GM12874 (cell line): Measurements from ENCODE around the gene POMT1.

ENCODE experiments used
- TF ChIP-seq, protein P1 (sequence below): IDR thresholded peaks from 2 replicates; pipeline ENCODE4 v1.5.1; 2011; ENCODE audit warnings: low read depth, mild to moderate bottlenecking, control low read depth, low read length, moderate library complexity; ENCODE audit not compliant: insufficient read depth

POMT1 gene

DNA sequence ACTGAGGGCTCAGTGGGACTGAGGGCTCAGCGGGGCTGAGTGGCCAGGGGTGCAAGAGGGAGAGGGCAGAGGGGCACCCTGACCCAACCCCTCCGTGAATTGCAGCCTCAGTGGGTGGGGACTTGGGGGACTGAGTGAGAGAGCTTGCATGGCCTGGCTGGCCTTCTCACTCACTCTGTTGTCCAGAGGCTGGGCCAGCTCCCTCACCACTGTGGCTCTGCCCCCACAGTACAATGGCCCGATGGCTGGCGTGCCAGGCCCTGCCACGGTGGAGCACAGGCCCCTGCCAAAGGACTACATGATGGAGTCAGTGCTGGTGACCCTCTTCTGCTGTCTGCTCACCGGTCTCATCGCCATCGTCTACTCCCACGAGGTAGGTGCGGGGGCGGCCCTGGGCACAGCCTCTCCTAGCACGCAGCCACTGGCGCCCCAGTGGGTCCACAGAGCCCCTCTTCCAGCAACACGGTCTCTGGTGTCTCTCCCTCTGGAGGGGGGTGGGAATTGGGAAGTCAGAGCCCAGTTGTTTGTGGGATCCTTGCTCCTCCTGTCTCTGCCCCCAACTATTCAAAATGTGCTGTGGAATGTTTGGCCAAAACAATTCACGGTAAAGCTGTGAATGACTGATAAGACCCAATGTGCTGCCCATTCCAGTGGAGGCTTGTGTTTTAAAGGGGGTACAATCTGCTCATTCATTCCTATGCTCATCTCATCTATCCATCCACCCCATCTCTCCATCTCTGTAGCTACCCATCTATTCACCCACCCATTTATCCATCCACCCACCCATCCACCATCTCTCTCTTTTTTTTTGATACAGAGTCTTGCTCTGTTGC, 53.3 kb downstream of the POMT1 start:
- TF ChIP-seq, protein P1, sequence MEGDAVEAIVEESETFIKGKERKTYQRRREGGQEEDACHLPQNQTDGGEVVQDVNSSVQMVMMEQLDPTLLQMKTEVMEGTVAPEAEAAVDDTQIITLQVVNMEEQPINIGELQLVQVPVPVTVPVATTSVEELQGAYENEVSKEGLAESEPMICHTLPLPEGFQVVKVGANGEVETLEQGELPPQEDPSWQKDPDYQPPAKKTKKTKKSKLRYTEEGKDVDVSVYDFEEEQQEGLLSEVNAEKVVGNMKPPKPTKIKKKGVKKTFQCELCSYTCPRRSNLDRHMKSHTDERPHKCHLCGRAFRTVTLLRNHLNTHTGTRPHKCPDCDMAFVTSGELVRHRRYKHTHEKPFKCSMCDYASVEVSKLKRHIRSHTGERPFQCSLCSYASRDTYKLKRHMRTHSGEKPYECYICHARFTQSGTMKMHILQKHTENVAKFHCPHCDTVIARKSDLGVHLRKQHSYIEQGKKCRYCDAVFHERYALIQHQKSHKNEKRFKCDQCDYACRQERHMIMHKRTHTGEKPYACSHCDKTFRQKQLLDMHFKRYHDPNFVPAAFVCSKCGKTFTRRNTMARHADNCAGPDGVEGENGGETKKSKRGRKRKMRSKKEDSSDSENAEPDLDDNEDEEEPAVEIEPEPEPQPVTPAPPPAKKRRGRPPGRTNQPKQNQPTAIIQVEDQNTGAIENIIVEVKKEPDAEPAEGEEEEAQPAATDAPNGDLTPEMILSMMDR: no peak

DNA sequence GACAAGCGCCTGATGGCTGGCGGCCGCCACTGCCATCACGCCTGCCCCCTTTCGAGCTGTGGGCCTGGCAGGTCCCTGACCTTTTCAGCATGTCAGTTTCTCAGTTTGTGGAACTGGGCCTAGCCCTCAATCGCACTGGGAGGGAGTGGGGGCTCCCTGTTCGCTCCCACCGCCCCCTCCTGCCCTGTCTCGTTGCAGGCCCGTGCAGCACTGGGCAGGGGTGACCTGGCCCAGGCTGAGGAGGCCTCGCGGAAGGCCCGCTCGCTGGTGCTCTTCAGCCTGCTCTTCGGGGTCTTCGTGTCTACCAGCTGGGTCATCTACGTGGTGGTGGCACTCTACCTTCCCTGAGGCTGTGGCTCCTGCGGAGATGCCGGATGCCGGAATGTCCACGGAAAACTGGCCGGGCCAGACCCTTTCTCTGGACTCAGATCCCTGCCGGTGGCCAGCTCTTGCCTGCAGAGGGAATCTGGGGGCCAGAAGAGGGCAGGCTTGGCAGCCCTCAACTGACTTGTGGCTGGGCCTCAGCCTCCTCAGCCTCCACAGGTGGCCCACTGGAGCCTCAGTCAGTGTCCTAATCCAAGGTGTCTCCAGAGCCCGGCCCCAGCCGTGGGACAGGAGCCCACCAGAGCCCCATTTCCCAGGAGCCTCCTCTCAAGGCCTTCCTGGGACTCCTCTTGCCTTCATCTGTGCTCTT, 55.3 kb downstream of the POMT1 start:
- TF ChIP-seq, protein P1: no peak

DNA sequence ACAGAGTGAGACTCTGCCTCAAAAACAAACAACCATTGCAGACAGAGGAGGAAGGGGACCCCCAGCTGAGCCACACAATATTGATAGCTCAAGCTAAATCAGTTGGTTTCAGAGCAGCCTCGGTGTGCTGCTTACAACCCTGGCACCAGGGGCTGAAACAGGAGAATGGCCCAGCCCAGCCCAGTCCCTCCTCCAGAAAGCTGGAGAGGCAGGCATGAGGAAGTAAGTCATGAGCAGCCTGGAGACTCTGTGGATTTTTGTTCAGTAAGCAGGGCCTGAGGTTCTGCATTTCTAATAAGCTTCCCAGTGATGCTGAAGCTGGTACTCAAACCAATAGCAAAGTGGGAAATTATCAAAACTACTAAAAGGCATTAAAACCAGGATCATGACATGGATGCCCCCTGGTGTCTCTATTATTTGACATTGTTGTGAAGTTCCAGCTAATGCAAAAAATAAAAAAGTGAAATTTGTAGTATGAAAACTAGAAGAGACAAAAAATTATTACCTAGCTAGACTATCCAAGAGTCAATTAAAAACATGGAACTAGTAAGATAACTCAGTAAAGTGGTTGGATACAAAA, 56.8 kb downstream of the POMT1 start:
- TF ChIP-seq, protein P1: no peak

DNA sequence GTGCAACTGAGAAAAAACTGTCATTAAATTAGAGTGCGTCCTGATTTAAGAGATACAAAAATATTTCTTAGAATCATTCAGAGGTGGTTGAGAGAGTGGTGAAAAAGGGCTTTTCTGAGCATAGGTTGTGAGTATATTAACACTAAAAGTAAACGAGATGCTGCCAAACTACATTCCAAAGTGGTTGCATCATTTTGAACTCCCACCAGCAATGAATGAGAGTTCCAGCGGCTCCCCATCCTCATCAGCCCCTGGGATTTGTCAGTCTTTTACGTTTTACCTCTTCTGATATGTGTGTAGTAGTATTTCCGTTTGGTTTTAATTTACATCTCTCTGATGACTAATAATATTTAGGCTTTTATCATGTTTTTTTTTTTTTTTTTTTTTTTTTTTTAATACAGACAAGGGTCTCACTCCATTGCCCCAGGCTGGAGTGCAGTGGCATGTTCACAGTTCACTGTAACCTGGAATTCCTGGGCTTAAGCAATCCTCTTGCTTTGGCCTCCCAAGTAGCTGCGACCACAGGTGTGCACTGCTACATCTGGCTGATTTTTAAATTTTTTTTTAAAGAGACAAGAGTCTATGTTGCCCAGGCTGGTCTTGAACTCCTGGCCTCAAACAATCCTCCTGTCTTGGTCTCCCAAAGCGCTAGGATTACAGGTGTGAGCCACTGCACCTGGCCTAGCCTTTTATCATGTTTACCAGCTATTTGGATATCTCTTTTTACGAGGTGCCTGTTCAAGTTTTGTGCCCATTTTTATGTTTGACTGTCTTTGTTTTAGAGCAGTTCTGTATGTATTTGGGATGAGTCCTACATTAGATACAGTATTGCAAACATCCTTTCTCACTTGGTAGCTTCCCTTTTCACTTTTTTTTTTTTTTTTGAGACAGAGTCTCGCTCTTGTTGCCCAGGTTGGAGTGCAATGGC, 59.6 kb downstream of the POMT1 start:
- TF ChIP-seq, protein P1: no peak

DNA sequence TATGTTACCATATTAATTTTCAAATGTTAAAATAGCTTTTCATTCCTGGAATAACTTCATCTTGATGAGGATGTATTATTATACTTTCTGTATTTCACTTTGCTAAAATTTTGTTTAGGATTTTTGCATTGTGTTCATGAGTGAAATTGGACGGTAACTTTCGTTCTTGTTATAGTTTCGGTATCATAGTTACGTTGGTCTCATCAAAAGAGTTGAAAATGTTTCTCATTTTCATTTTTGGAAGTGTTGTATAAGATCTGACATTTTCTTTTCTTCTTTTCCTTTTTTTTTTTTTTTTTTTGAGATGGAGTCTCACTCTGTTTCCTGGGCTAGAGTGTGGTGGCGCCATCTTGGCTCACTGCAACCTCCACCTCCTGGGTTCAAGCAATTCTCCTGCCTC, 62.7 kb downstream of the POMT1 start:
- TF ChIP-seq, protein P1: no peak

DNA sequence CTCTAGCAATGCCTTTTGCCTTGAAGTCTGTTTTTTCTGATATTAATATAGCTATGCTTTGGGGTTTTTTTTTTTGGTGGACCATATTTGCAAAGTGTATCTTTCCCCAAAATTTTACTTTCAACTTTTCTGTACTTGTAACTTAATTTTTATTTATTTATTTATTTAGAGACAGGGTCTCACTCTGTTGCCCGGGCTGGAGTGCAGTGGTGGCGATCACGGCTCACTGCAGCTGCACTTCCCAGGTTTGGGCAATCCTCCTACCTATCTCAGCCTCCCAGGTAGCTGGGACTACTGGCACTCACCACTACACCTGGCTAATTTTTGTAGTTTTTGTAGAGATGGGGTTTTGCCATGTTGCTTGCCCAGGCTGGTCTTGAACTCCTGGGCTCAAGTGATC, 63.4 kb downstream of the POMT1 start:
- TF ChIP-seq, protein P1: no peak
